OCI-LY3 (cell line): Measurements from ENCODE around the gene CEACAM1.

Experiments
- EZH2phosphoT487 ChIP-seq: fragments of 200-600 bp; shearing (Covaris generic); IDR thresholded peaks from 2 replicates; pipeline ENCODE4 v1.6.1; 2018; ENCODE audit warnings: antibody characterized with exemption, mixed run types, low read depth
- TF ChIP-seq, protein P1 (sequence below): fragments of 200-600, 300-600 bp; sonication (generic); IDR thresholded peaks from 2 replicates; pipeline ENCODE4 v1.5.1; 2014; ENCODE audit warnings: antibody characterized with exemption, low read length, low read depth

DNA sequence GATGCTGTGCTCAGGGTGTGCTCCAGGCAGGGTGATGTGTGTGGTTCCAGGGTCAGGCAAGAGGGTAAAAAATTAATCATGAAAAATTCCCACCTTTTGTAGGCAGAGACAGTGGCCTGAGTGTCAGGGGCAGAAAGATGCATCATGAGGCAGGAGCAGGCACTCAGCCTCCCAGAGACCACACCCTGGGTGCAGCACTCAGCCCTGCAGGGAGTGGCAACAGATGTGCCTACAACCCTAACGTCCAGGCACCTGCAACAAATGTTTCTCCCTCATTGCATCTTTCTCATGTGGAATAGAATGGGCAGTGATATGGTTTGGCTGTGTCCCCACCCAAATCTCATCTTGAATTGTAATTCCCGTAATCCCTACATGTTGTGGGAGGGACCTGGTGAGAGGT lies 19.6 kb upstream of the CEACAM1 start:
- TF ChIP-seq, protein P1, sequence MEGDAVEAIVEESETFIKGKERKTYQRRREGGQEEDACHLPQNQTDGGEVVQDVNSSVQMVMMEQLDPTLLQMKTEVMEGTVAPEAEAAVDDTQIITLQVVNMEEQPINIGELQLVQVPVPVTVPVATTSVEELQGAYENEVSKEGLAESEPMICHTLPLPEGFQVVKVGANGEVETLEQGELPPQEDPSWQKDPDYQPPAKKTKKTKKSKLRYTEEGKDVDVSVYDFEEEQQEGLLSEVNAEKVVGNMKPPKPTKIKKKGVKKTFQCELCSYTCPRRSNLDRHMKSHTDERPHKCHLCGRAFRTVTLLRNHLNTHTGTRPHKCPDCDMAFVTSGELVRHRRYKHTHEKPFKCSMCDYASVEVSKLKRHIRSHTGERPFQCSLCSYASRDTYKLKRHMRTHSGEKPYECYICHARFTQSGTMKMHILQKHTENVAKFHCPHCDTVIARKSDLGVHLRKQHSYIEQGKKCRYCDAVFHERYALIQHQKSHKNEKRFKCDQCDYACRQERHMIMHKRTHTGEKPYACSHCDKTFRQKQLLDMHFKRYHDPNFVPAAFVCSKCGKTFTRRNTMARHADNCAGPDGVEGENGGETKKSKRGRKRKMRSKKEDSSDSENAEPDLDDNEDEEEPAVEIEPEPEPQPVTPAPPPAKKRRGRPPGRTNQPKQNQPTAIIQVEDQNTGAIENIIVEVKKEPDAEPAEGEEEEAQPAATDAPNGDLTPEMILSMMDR = no peak
- no peak for TF ChIP-seq EZH2phosphoT487
